ENCODE data around the gene ILDR2.
A peak's percentile ranks its signal among the peaks of the same experiment; 100 is the strongest.

Gene ILDR2

DNA sequence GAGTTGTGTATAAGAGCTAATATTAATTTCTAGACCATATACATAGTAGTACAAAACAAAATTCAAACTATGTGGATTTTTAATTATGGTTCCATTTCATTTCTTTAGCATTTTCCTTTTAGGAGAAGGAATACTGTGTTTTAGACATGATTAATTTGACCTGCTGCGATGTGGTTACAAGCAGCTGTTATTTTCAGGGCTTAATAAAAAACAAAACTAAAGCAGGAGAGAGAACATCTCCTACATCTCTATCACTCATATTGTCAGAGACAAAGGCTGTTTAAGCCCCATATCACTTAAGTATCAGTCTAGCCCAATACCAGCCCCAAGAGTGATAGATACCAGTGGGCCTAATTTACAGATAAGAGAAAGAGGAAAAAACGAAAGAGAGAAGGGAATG, 47.6 kb downstream of the ILDR2 start:
- no peaks in the 10 kb centered on the region for H3K9me3 ChIP-seq (ENCODE audit: severe bottlenecking)
- no peak for TF ChIP-seq CTCF (IDR thresholded peaks at IDR 0.05; ENCODE audit: low read depth, low read length)
- H3K27ac ChIP-seq = no peak overlapping the region
- no peak overlapping the region for H3K4me3 ChIP-seq (ENCODE audit: low read depth, low read length)
- DNase-seq = no peak
- no peaks in the 10 kb centered on the region for H3K27me3 ChIP-seq (ENCODE audit: insufficient read depth, low read depth, severe bottlenecking)
- no peaks in the 10 kb centered on the region for H3K36me3 ChIP-seq

GRCh38 chr1:166925810-166926478, 49.4 kb downstream of the ILDR2 start:
- no peak for DNase-seq
- no peak for TF ChIP-seq CTCF (IDR thresholded peaks at IDR 0.05; ENCODE audit: low read depth, low read length)
- H3K27ac ChIP-seq = no peak overlapping the region
- no peaks in the 10 kb centered on the region for H3K27me3 ChIP-seq (ENCODE audit: insufficient read depth, low read depth, severe bottlenecking)
- H3K36me3 ChIP-seq = no peaks in the 10 kb centered on the region
- H3K4me3 ChIP-seq (ENCODE audit: low read depth, low read length) = no peak overlapping the region
- H3K9me3 ChIP-seq (ENCODE audit: severe bottlenecking) = no peaks in the 10 kb centered on the region

DNA sequence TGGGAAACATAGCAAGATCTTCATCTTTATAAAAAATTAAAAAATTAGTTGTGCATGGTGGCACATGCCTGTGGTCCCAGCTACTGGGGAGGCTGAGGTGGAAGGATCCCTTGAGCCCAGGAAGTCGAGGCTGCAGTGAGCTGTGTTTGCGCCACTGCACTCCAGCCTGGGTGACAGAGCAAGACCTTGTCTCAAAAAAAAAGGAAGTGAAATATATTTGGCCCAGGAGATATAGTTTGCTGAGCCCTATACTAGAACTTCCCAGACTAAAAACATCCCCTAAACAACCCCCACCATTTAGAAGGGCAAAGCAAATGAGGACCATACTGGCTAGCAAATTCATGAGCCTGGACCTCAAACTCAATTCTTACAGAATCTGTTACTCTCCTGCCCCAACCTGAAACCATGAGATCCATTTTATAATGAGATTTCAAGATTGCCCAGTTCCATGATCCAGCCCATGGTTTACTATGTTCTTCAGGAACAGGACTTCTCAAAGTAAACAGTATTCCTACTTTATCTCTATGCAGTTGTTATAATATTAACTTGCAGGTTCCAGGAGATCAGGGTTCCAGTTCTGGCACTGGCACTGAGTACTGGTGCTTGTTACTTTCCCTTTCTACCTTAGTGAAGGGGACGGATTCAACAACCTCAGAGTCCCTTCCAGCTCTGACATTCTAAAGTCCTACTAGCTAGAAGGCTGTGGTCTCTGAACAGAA, 50.4 kb downstream of the ILDR2 start:
- no peak for DNase-seq
- no peak for TF ChIP-seq CTCF (IDR thresholded peaks at IDR 0.05; ENCODE audit: low read depth, low read length)
- no peaks in the 10 kb centered on the region for H3K36me3 ChIP-seq
- no peaks in the 10 kb centered on the region for H3K27me3 ChIP-seq (ENCODE audit: insufficient read depth, low read depth, severe bottlenecking)
- H3K27ac ChIP-seq = no peak overlapping the region
- no peak overlapping the region for H3K4me3 ChIP-seq (ENCODE audit: low read depth, low read length)
- no peaks in the 10 kb centered on the region for H3K9me3 ChIP-seq (ENCODE audit: severe bottlenecking)

- Histone ChIP-seq H3K36me3 (no peaks in the 10 kb centered on the region), H3K9me3 (ENCODE audit: severe bottlenecking) (no peaks in the 10 kb centered on the region), H3K4me3 (ENCODE audit: low read depth, low read length) (peak overlapping the region; percentile 50), H3K27me3 (ENCODE audit: insufficient read depth, low read depth, severe bottlenecking) (no peaks in the 10 kb centered on the region), H3K27ac (peak overlapping the region; percentile 51)
- peak; percentile 29 for DNase-seq
- no peak for TF ChIP-seq CTCF (IDR thresholded peaks at IDR 0.05; ENCODE audit: low read depth, low read length)
Observed at GRCh38 chr1:166920561-166921475, 54.5 kb downstream of the ILDR2 start.

- H3K36me3 ChIP-seq = no peaks in the 10 kb centered on the region
- no peak for TF ChIP-seq CTCF (IDR thresholded peaks at IDR 0.05; ENCODE audit: low read depth, low read length)
- H3K9me3 ChIP-seq (ENCODE audit: severe bottlenecking) = no peaks in the 10 kb centered on the region
- H3K27me3 ChIP-seq (ENCODE audit: insufficient read depth, low read depth, severe bottlenecking) = no peaks in the 10 kb centered on the region
- no peak for DNase-seq
- no peak overlapping the region for H3K4me3 ChIP-seq (ENCODE audit: low read depth, low read length)
- H3K27ac ChIP-seq = no peak overlapping the region
Observed at GRCh38 chr1:166918956-166919316, 56.4 kb downstream of the ILDR2 start.
